ENCODE data around the gene EYS. TPM values are rescaled to one million over a fixed set of nuclear protein-coding genes. Genes with fewer than 3 reads are reported as not detected.

The EYS gene
- total RNA-seq, 1 donor from 2014 or later = not detected

DNA sequence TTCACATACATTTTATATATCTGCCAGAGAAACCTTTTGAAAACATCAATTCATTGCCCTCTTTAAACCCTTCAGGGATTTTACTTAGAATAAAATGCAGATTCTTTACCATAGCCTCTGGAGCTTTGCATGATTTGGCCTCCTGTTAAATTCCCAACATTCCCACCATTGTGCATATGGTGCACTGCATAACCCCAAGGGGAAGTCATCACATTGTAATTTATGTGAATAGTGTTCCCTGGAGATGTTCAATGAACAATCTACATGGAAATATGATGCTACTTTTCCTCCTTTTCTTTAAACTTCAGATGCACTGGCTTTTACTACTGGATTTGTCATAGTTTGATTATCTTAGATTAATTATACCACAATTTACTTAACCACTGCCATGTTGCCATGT is 1976.7 kb downstream of the EYS start:
- no peaks in the 10 kb centered on the region for H3K4me1 Mint-ChIP-seq (ENCODE audit: unreplicated experiment)

GRCh38 chr6:63724721-63725120 is 1982.3 kb downstream of the EYS start:
- H3K4me1 Mint-ChIP-seq (ENCODE audit: unreplicated experiment) = no peaks in the 10 kb centered on the region
- no peaks in the 10 kb centered on the region for H3K27me3 Mint-ChIP-seq (ENCODE audit: unreplicated experiment)
- H3K4me3 Mint-ChIP-seq (ENCODE audit: unreplicated experiment) = no peak overlapping the region
- H3K36me3 Mint-ChIP-seq (ENCODE audit: low read depth, unreplicated experiment) = no peaks in the 10 kb centered on the region
- DNase-seq (ENCODE audit: low spot score) = no peak
- no peaks in the 10 kb centered on the region for H3K9me3 Mint-ChIP-seq (ENCODE audit: unreplicated experiment)
- no peak overlapping the region for H3K27ac Mint-ChIP-seq (ENCODE audit: unreplicated experiment)
- no peak for TF ChIP-seq CTCF (IDR thresholded peaks at IDR 0.05; ENCODE audit: unreplicated experiment)

More for the DNA sequence above, 1976.7 kb downstream of the EYS start:
- Mint-ChIP-seq H3K27ac (ENCODE audit: unreplicated experiment) (no peak overlapping the region), H3K27me3 (ENCODE audit: unreplicated experiment) (no peaks in the 10 kb centered on the region), H3K36me3 (ENCODE audit: low read depth, unreplicated experiment) (peaks cover 2% of the 10 kb centered on the region), H3K9me3 (ENCODE audit: unreplicated experiment) (no peaks in the 10 kb centered on the region), H3K4me3 (ENCODE audit: unreplicated experiment) (no peak overlapping the region)
- TF ChIP-seq CTCF (IDR thresholded peaks at IDR 0.05; ENCODE audit: unreplicated experiment) = no peak
- DNase-seq (ENCODE audit: low spot score) = no peak

DNA sequence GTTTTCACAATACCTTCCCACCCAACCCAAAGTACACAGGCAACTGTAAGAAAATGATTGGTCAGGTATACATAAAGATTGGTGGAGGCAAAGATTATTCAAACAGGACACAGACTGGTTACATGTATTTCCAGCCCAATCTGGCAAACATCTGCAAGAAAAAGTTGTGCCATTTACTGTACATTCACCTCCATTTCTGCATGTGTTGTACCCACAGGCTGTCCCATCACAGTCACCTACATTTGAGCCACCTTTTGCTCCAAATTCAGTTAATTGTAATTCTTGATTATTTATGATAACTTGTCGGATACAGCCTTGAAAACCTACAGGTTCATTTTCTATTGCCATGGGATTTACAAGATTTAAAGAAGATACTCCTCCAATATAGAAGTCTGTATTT is 1985.8 kb downstream of the EYS start:
- peaks cover 1% of the 10 kb centered on the region for H3K27me3 Mint-ChIP-seq (ENCODE audit: unreplicated experiment)
- H3K4me3 Mint-ChIP-seq (ENCODE audit: unreplicated experiment) = no peak overlapping the region
- no peaks in the 10 kb centered on the region for H3K9me3 Mint-ChIP-seq (ENCODE audit: unreplicated experiment)
- TF ChIP-seq CTCF (IDR thresholded peaks at IDR 0.05; ENCODE audit: unreplicated experiment) = no peak
- no peaks in the 10 kb centered on the region for H3K4me1 Mint-ChIP-seq (ENCODE audit: unreplicated experiment)
- no peaks in the 10 kb centered on the region for H3K36me3 Mint-ChIP-seq (ENCODE audit: low read depth, unreplicated experiment)
- no peak overlapping the region for H3K27ac Mint-ChIP-seq (ENCODE audit: unreplicated experiment)
- DNase-seq (ENCODE audit: low spot score) = no peak

DNA sequence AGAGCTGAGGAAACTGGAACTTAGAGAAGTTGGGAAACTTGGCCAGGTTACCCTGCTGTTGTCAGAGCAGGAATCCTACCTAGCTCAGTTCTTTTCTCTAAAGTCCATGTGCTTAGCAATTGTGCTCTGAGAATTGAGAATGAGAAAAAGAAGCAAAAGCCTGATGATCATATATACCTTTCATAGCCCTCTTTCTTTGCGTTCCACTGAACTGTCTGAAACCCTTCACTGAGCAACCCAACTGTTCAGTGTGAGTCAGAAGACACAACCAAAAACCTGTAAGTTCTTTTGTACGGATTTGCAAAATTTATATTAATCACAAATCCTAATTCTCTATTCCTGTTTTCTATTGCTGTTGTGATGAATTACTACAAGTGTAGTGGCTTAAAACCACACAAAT is 1990.9 kb downstream of the EYS start:
- no peak overlapping the region for H3K27ac Mint-ChIP-seq (ENCODE audit: unreplicated experiment)
- no peaks in the 10 kb centered on the region for H3K4me1 Mint-ChIP-seq (ENCODE audit: unreplicated experiment)
- H3K4me3 Mint-ChIP-seq (ENCODE audit: unreplicated experiment) = no peak overlapping the region
- H3K36me3 Mint-ChIP-seq (ENCODE audit: low read depth, unreplicated experiment) = peaks cover 24% of the 10 kb centered on the region
- DNase-seq (ENCODE audit: low spot score) = no peak
- no peak for TF ChIP-seq CTCF (IDR thresholded peaks at IDR 0.05; ENCODE audit: unreplicated experiment)
- no peaks in the 10 kb centered on the region for H3K9me3 Mint-ChIP-seq (ENCODE audit: unreplicated experiment)
- peaks cover 1% of the 10 kb centered on the region for H3K27me3 Mint-ChIP-seq (ENCODE audit: unreplicated experiment)

- TF ChIP-seq CTCF (IDR thresholded peaks at IDR 0.05; ENCODE audit: unreplicated experiment) = no peak
- Mint-ChIP-seq H3K36me3 (ENCODE audit: low read depth, unreplicated experiment) (peaks cover 36% of the 10 kb centered on the region), H3K27me3 (ENCODE audit: unreplicated experiment) (peaks cover 1% of the 10 kb centered on the region), H3K9me3 (ENCODE audit: unreplicated experiment) (no peaks in the 10 kb centered on the region), H3K27ac (ENCODE audit: unreplicated experiment) (no peak overlapping the region), H3K4me1 (ENCODE audit: unreplicated experiment) (no peaks in the 10 kb centered on the region), H3K4me3 (ENCODE audit: unreplicated experiment) (no peak overlapping the region)
- no peak for DNase-seq (ENCODE audit: low spot score)
Observed at GRCh38 chr6:63714091-63714490, 1992.9 kb downstream of the EYS start.

Measured in endothelial cell (in vitro differentiated cells).